ENCODE measurements around the gene GDPD2. TPM values are rescaled to one million over a fixed set of nuclear protein-coding genes. Genes with fewer than 3 reads are reported as not detected.

Gene GDPD2
- total and polyA plus RNA-seq, 5 donors from 2014 or later, result not detected

DNA sequence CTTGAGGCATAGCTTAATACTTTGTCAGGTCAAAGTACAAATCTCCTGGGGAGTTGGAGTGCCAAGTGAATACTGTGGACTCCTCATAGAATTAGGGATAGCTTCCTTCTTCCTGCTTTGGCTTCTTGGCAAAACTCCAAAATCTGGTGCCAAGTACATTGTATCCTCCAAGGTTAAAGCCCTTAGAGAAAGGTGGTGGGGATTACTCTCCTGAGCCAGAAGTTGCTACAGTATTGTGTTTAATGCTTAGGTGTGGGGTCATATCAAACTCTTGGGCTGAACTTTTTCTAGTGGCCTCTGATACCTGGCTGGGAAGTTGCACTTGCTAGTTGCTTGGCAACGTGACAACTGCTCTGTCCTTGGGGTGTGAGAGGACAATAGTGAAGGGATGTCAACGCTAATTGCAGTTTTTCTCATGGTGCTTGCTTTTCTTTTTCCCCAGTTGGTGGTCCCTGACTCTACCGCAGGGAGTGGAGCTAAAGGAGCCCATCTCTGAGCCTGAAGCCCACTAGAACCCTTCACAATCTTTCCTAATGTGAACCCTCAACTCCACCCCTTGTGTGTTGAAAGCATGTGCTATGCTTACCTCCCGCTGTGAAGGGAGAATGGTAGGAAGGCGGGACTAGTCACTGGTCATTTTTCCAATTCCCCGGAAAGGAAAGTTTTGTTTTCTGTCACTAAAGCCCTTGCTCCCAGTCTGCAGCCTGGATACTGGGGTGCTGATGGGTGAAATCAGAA is 57.0 kb downstream of the GDPD2 start:
- no peaks in the 10 kb centered on the region for H3K27me3 Mint-ChIP-seq
- no peak overlapping the region for H3K4me3 Mint-ChIP-seq
- ATAC-seq (ENCODE audit: low read depth in 2 of 2) (no peak), DNase-seq (no peak)
- H3K36me3 Mint-ChIP-seq, result peaks cover 4% of the 10 kb centered on the region
- Histone ChIP-seq H3K36me3 (ENCODE audit: control insufficient read depth, insufficient read depth, low read length) (peaks cover 26% of the 10 kb centered on the region), H3K27me3 (ENCODE audit: control insufficient read depth, insufficient read depth, low read length) (no peaks in the 10 kb centered on the region), H3K9me3 (ENCODE audit: control insufficient read depth in 2 of 2, low read length in 2 of 2) (no peaks in the 10 kb centered on the region), H3K4me1 (ENCODE audit: control insufficient read depth, insufficient read depth, low read length, poor library complexity, severe bottlenecking) (no peaks in the 10 kb centered on the region), H3K27ac (ENCODE audit: insufficient read depth, low read length, poor library complexity, severe bottlenecking) (no peak overlapping the region), H3K4me3 (ENCODE audit: low read depth, low read length) (no peak overlapping the region)
- H3K4me1 Mint-ChIP-seq, result peaks cover 0 to 5% (median 2%) of the 10 kb centered on the region in 4 donors
- no peak overlapping the region for H3K27ac Mint-ChIP-seq
- no peaks in the 10 kb centered on the region for H3K9me3 Mint-ChIP-seq

DNA sequence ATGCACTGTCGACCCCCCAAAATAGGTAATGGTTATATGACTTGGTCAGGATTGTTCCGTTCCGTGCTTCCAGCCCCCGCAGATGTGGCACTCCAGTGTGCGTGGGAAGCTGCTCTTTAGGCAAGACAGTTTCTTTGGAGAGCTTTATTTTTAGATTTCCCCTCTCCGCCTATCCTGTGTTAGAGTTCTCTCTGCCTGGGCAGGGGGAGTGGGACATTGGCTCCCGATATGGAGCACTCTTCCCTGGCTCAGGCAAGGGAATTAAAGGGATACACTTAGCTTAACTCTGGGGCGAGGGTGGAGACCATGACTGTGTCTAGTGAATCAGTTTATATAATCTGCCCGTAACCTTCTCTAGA is 57.5 kb downstream of the GDPD2 start:
- ATAC-seq (ENCODE audit: low read depth in 2 of 2) (no peak), DNase-seq (no peak)
- no peaks in the 10 kb centered on the region for H3K4me1 ChIP-seq (ENCODE audit: control insufficient read depth, insufficient read depth, low read length, poor library complexity, severe bottlenecking)
- H3K27me3 ChIP-seq (ENCODE audit: control insufficient read depth, insufficient read depth, low read length), result no peaks in the 10 kb centered on the region
- Mint-ChIP-seq H3K27ac (no peak overlapping the region), H3K4me1 (peaks cover 0 to 5% (median 2%) of the 10 kb centered on the region in 4 donors), H3K36me3 (peaks cover 4% of the 10 kb centered on the region), H3K27me3 (no peaks in the 10 kb centered on the region), H3K4me3 (no peak overlapping the region), H3K9me3 (no peaks in the 10 kb centered on the region)
- H3K9me3 ChIP-seq (ENCODE audit: control insufficient read depth in 2 of 2, low read length in 2 of 2), result no peaks in the 10 kb centered on the region
- peaks cover 26% of the 10 kb centered on the region for H3K36me3 ChIP-seq (ENCODE audit: control insufficient read depth, insufficient read depth, low read length)
- no peak overlapping the region for H3K4me3 ChIP-seq (ENCODE audit: low read depth, low read length)
- H3K27ac ChIP-seq (ENCODE audit: insufficient read depth, low read length, poor library complexity, severe bottlenecking), result no peak overlapping the region

DNA sequence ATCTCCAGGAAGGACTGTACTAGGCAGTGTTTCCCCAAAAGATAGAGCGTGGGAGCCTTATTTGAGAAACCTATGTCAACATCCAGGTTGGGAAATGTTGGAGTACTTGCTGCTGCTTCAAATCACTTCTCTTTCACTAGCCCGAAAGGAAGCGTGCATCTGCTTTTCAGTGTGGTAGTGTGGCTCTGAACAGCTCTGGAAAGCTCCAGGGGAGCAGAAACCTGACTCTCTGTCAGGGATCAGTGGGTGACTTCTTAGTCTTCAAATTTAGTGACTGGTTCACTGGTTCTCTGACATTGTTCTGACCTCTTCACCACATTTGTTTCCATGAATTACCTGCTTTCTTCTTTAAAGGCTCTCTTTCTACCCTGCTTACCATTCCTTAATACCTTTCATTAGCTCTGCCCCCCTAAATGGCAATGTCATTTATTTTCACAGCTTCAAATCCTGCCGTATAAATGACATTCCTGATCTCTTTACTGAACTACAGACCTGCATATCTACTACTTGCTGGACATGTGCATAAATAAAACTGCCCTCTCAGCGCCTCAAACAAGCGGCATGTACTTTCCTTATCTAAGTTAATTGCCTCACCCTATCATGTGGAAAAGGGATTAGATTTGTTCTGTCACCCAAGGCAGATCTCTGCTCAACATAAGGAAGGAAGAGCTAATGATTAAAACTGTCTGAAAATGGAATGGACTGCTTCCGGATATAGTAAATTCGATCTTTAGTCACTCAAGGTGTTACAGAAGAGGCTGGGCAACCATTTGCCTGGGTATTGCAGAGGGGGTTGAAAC is 58.6 kb downstream of the GDPD2 start:
- ATAC-seq (ENCODE audit: low read depth in 2 of 2), result no peak
- no peak overlapping the region for H3K27ac Mint-ChIP-seq

DNA sequence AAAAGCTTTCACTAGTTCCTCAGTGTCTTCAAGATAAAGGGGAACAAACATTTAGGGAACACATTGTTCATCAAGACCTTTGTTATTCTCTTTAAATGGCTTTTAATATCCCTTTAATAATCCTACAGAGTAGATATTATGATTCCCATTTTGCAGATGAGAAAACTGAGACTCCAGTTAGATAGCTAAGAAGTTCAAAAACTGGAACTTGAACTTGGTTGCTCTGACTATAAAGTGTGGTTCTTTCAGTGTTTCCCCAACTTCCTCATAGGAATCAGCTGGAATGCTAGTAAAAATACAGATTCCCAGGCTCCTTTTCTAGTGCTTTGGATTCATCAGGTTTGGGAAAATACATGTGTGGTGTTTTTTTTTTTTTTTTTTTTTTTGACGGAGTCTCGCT is 59.2 kb downstream of the GDPD2 start:
- Histone ChIP-seq H3K36me3 (ENCODE audit: control insufficient read depth, insufficient read depth, low read length) (peaks cover 26% of the 10 kb centered on the region), H3K9me3 (ENCODE audit: control insufficient read depth in 2 of 2, low read length in 2 of 2) (no peaks in the 10 kb centered on the region), H3K4me3 (ENCODE audit: low read depth, low read length) (no peak overlapping the region), H3K27me3 (ENCODE audit: control insufficient read depth, insufficient read depth, low read length) (no peaks in the 10 kb centered on the region), H3K27ac (ENCODE audit: insufficient read depth, low read length, poor library complexity, severe bottlenecking) (no peak overlapping the region), H3K4me1 (ENCODE audit: control insufficient read depth, insufficient read depth, low read length, poor library complexity, severe bottlenecking) (no peaks in the 10 kb centered on the region)
- no peak for ATAC-seq (ENCODE audit: low read depth in 2 of 2)
- H3K4me3 Mint-ChIP-seq, result no peak overlapping the region
- peaks cover 8% of the 10 kb centered on the region for H3K36me3 Mint-ChIP-seq
- H3K27me3 Mint-ChIP-seq, result no peaks in the 10 kb centered on the region
- no peak overlapping the region for H3K27ac Mint-ChIP-seq
- DNase-seq, result no peak
- H3K9me3 Mint-ChIP-seq, result no peaks in the 10 kb centered on the region
- H3K4me1 Mint-ChIP-seq, result peaks cover 0 to 5% (median 0%) of the 10 kb centered on the region in 4 donors

More for the DNA sequence above, 58.6 kb downstream of the GDPD2 start:
- no peaks in the 10 kb centered on the region for H3K9me3 Mint-ChIP-seq
- peaks cover 26% of the 10 kb centered on the region for H3K36me3 ChIP-seq (ENCODE audit: control insufficient read depth, insufficient read depth, low read length)
- peaks cover 8% of the 10 kb centered on the region for H3K36me3 Mint-ChIP-seq
- peaks cover 0 to 5% (median 0%) of the 10 kb centered on the region in 4 donors for H3K4me1 Mint-ChIP-seq
- H3K4me3 Mint-ChIP-seq, result no peak overlapping the region
- H3K27ac ChIP-seq (ENCODE audit: insufficient read depth, low read length, poor library complexity, severe bottlenecking), result no peak overlapping the region
- no peaks in the 10 kb centered on the region for H3K9me3 ChIP-seq (ENCODE audit: control insufficient read depth in 2 of 2, low read length in 2 of 2)
- no peaks in the 10 kb centered on the region for H3K4me1 ChIP-seq (ENCODE audit: control insufficient read depth, insufficient read depth, low read length, poor library complexity, severe bottlenecking)
- no peak overlapping the region for H3K4me3 ChIP-seq (ENCODE audit: low read depth, low read length)
- no peak for DNase-seq
- H3K27me3 Mint-ChIP-seq, result no peaks in the 10 kb centered on the region
- no peaks in the 10 kb centered on the region for H3K27me3 ChIP-seq (ENCODE audit: control insufficient read depth, insufficient read depth, low read length)

Other genes with a start within 250 kb of the GDPD2 start
- not detected for gene DGAT2L6, start 245.8 kb upstream of the GDPD2 start, total RNA-seq
- gene DGAT2L6, start 245.8 kb upstream of the GDPD2 start, polyA plus RNA-seq, result not detected
- gene AWAT1, start 188.7 kb upstream of the GDPD2 start, total RNA-seq, result not detected
- gene AWAT1, start 188.7 kb upstream of the GDPD2 start, polyA plus RNA-seq, result not detected
- 0.39 TPM for gene P2RY4, start 163.1 kb upstream of the GDPD2 start, total RNA-seq
- gene P2RY4, start 163.1 kb upstream of the GDPD2 start, polyA plus RNA-seq, result not detected
- gene ARR3, start 155.0 kb upstream of the GDPD2 start, total RNA-seq, result not detected
- gene ARR3, start 155.0 kb upstream of the GDPD2 start, polyA plus RNA-seq, result not detected
- gene RAB41, start 141.1 kb upstream of the GDPD2 start, total RNA-seq, result not detected
- under 1 TPM in 1 of 4 donors, not detected in 3; 0.37 TPM for gene RAB41, start 141.1 kb upstream of the GDPD2 start, polyA plus RNA-seq
- 18.7 TPM for gene PDZD11, start 133.4 kb upstream of the GDPD2 start, total RNA-seq
- 10 to 100 TPM; 53.7 to 84.3 (median 64.4) TPM for gene PDZD11, start 133.4 kb upstream of the GDPD2 start, polyA plus RNA-seq
- gene KIF4A, start 133.2 kb upstream of the GDPD2 start, total RNA-seq, result 0.42 TPM
- 1 to 10 TPM in 1 of 4 donors, under 1 TPM in 3; 0.34 to 1.2 (median 0.55) TPM for gene KIF4A, start 133.2 kb upstream of the GDPD2 start, polyA plus RNA-seq
- gene DLG3, start 21.5 kb downstream of the GDPD2 start, total RNA-seq, result 20.7 TPM
- gene DLG3, start 21.5 kb downstream of the GDPD2 start, polyA plus RNA-seq, result 1 to 10 TPM; 7.3 to 9.7 (median 9.1) TPM

Measured in CD4-positive, CD25-positive, alpha-beta regulatory T cell (primary cell).